HUES6 (cell line): ENCODE results near the gene CIB4.

ENCODE experiments used
- H3K27ac ChIP-seq: 2 replicates; pipeline ENCODE4 v1.7.0; 2013; ENCODE audit warnings: low read depth, mild to moderate bottlenecking, low read length, inconsistent platforms
- H3K27me3 ChIP-seq: 2 replicates; pipeline ENCODE4 v1.6.1; 2013; ENCODE audit warnings: low read length; ENCODE audit not compliant: control insufficient read depth, insufficient read depth
- H3K36me3 ChIP-seq: 2 replicates; pipeline ENCODE4 v1.6.1; 2013; ENCODE audit warnings: low read length; ENCODE audit not compliant: control insufficient read depth, insufficient read depth
- H3K4me1 ChIP-seq: 2 replicates; pipeline ENCODE4 v1.6.1; 2013; ENCODE audit warnings: low read length; ENCODE audit not compliant: control insufficient read depth, insufficient read depth
- H3K4me3 ChIP-seq: 2 replicates; pipeline ENCODE4 v1.5.1; 2013; ENCODE audit warnings: low read depth, low read length
- H3K9ac ChIP-seq: one replicate; pipeline ENCODE4 v1.6.1; 2013; ENCODE audit warnings: mild to moderate bottlenecking, low read length
- H3K9me3 ChIP-seq: 2 replicates; pipeline ENCODE4 v1.6.1; 2013; ENCODE audit warnings: low read depth, low read length; ENCODE audit not compliant: control insufficient read depth, insufficient read depth

The CIB4 gene

DNA sequence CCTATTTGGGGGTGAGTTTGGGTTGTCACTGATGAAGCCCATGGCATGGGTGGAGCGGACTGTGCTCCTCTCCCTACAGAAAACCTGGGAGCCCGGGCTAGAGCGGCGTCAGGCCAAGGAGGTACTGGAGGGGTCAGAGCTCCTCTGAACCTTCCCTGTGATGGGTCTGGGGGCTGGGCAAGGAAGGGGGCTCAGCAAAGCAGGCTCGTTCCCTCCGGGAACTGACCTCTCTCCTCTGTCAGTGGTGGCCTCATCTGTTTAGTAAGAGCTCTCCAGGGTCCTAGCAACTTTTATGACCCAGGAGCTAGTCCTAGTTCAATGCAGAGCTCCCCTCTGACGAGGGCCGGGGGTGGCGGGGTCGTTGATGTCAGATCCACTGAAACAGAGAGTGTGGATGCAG is 100.9 kb downstream of the CIB4 start:
- no peak overlapping the region for H3K27ac ChIP-seq
- peaks cover 17% of the 10 kb centered on the region for H3K4me1 ChIP-seq
- no peaks in the 10 kb centered on the region for H3K36me3 ChIP-seq
- no peaks in the 10 kb centered on the region for H3K27me3 ChIP-seq
- H3K9me3 ChIP-seq: no peaks in the 10 kb centered on the region
- no peak overlapping the region for H3K9ac ChIP-seq
- H3K4me3 ChIP-seq: no peak overlapping the region

DNA sequence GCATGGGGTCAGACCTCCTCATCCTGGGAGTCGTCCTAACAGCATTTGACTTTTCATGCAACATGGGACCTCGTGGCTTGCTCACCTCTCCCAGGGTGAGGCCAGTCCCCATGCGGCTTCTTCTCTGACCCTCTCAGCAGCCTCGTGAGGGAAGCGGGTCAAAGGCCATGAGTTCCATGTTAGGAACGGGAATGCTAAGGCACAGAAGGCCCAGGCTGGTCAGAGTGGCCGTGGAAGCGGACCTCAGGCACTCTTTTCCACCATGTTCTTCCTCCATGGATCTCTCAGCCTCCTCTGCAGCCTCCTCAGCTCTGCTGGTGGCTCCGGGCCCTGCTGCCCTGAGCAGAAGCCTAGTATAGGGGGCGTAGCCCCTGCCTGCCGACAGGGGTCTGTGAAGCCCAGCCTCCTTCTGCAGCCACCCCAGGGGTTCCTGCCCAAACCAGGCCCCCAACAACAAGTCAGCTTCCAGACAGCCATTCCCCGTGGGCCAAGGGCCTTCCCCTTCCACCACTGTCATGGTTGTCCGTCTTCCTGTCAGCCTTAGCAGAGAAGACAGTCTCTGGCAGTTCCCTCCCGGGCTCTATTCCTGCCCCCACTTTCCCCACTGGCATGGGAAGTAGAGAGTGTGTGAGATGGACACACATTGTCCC is 103.2 kb downstream of the CIB4 start:
- Histone ChIP-seq H3K27me3 (no peaks in the 10 kb centered on the region), H3K9me3 (no peaks in the 10 kb centered on the region), H3K36me3 (no peaks in the 10 kb centered on the region), H3K4me3 (no peak overlapping the region), H3K27ac (no peak overlapping the region), H3K4me1 (peaks cover 17% of the 10 kb centered on the region), H3K9ac (no peak overlapping the region)

DNA sequence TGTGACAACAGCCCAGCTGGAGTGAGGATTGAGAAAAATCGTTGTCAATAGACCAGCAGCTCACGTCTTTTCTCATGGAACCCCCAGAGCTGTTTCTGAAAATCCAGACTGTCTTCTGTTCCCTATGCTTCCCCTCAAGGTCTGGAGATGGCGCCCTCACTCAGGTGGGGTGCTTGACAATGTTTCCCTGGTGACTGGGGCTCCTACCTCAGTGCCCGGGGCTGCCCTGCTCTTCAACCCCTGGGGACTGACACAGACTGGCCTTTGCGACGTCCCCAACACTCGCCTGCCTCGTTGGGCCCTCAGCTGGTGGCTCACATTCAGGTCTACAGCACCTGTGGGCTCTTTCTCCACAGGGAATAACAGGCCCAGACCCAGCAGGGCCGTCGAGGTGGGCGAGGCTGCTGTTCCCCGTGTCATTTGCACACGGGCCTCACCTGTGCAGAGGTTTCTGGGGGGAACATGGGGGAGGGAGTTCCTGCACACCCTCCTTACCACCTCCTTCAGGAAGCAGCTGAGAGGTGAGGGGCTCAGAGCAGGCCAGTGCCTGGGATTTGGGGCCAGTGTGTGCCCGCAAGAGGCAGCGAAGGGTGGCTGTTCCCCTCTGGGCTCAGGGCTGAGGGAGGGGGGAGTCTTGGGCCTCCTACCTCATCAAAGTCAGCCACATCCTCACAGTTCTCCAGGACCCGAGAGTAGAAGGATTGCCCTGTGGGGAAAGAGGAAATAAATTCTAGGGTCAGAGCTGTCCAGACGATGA is 103.9 kb downstream of the CIB4 start:
- Histone ChIP-seq H3K36me3 (no peaks in the 10 kb centered on the region), H3K27me3 (no peaks in the 10 kb centered on the region), H3K4me3 (no peak overlapping the region), H3K4me1 (peaks cover 10% of the 10 kb centered on the region), H3K27ac (no peak overlapping the region), H3K9ac (no peak overlapping the region), H3K9me3 (no peaks in the 10 kb centered on the region)

DNA sequence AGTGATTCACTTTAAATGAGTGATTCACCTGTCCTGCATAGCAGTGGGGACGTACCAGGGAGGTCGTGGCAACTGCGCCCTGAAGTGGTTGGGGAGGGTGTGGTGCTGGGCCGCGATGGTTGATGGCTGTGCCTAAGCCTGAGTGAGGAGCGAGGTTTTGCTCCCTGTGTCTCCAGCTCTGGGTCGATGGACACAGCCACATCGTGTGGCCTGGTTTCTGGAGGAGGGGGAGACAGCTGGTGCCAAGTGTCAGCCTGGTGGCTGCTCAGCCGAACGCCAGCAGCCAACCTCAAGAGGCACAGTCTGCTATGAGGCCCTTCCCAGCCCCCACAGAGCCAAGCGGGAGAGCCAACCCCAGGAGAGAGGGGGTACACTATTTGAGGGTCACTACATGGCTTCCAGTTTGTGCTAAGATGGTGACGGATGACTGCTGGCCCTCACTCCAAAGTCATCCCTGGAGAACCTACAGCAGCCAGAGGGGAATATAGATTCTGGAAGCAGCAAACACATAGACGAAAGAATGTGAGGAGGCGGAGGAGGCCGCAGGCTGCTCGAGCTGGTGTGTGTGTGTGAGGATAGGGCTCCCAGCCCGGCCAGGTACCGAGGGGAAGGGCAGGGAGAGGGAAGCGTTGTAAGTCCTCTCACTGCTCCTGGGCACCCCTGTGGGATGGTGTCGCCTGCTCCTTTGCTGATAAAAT is 104.6 kb downstream of the CIB4 start:
- H3K4me3 ChIP-seq: no peak overlapping the region
- H3K27me3 ChIP-seq: no peaks in the 10 kb centered on the region
- H3K9me3 ChIP-seq: no peaks in the 10 kb centered on the region
- H3K36me3 ChIP-seq: no peaks in the 10 kb centered on the region
- H3K9ac ChIP-seq: no peak overlapping the region
- no peak overlapping the region for H3K27ac ChIP-seq
- H3K4me1 ChIP-seq: peaks cover 9% of the 10 kb centered on the region

DNA sequence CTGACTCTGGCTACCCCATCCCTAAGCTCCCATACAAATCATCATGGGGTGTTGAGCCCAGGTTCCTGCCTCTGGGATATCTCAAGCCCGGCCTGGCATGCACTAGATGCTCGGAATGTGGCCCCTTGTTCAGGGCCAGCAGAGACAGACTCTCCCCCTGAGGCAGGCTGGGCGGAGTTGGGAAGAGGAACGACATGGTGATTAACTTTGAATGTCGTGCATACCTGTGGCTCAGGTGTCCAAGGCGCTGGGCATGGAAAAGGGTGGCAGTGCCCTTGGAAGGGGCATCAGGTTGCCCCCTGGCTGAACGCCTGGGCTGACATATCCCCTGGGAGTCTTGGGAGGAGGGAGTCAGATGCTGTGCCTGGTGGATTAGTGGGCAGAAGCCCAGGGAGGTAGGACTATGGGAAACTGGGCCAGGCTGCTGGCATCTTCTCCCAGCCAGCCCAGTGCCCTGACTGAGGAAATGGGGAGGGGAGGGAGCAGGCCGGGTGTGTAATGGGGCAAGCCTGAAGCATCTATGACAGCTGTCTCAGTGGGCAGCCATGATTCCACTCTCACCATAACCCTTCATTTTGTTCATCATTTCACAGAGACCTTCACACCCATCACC is 105.4 kb downstream of the CIB4 start:
- H3K27ac ChIP-seq: no peak overlapping the region
- peaks cover 5% of the 10 kb centered on the region for H3K4me1 ChIP-seq
- H3K4me3 ChIP-seq: no peak overlapping the region
- no peaks in the 10 kb centered on the region for H3K27me3 ChIP-seq
- no peaks in the 10 kb centered on the region for H3K9me3 ChIP-seq
- no peaks in the 10 kb centered on the region for H3K36me3 ChIP-seq
- H3K9ac ChIP-seq: no peak overlapping the region

DNA sequence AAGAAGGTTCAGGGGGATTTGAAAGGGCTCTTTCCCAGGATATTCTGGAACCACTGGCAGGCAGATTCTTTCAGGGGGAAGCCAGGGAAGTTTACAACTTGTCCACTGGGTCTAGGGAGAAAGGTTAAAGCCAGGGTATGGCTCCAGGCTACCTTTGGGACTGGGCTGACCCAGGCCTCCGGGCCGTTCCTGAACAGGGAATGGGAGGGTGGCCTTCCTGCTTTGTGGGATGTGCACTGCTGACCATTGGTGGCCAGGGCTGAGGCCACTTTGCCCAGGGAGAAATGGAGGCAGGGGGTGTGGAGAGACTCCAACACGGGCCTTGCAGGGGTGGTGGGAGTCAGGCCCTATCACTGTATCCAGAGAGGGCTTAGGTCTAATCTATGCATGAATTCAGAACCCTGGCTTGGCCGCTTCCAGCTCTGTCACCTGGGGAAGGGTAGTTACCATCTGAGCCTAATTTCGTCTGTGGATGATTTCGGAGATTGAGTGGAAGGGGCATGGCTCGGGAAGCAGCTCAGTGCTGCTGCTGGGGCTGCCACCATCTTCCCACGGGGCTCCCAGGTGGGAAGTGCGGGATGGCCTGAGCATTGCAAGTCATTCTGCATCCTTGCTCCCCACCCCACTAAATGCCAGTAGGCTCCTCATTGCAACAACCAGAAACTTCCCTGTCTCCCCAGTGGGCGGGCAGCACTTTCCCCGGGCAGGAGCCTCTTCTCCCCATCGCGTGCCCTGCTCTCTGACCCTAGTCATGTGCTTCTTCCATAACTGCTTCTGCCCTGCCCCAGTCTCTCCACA is 106.1 kb downstream of the CIB4 start:
- Histone ChIP-seq H3K4me1 (peaks cover 3% of the 10 kb centered on the region; the same call in 1 of the 2 replicates), H3K27me3 (no peaks in the 10 kb centered on the region), H3K36me3 (no peaks in the 10 kb centered on the region), H3K9me3 (no peaks in the 10 kb centered on the region), H3K4me3 (no peak overlapping the region), H3K27ac (no peak overlapping the region), H3K9ac (no peak overlapping the region)

DNA sequence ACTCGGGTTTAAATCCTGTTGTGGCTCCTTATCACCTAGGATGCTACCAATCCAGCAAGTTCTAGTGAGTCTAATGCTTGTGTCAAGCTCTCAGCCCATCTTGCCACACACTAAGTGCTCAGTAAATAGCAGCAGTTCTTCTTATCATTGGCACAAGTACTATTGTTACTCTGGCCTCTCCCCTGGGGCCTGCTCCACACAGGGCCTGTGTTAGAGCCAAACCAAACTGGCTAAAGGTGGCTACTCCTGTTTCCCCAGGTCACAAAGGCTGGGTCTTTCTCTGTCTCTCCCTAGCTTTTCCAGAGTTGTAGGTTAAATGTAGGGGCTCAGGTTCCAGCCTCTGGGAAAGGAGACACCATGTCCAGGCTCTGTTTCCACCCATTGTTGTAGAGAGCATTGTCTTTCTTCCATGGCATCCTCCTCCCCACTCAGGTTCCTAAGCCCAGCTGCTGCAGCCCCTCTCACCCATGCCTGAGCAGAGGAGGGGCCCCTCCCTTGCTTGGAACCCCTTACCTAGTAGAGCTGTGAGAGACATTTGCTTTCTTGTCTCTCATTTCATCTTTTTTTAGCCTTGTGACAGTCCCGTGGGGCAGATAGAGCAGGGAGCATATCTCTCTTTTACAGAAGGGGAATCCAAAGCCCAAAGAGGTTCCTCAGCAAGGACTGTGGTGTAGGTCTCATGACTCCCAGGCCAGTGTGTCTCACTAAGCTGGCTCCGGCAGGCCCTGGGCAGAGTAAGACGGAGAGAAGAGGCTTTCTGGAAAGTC is 106.9 kb downstream of the CIB4 start:
- Histone ChIP-seq H3K4me1 (peaks cover 3% of the 10 kb centered on the region; the same call in 1 of the 2 replicates), H3K4me3 (no peak overlapping the region), H3K9ac (no peak overlapping the region), H3K27ac (no peak overlapping the region), H3K27me3 (no peaks in the 10 kb centered on the region), H3K36me3 (no peaks in the 10 kb centered on the region), H3K9me3 (no peaks in the 10 kb centered on the region)

DNA sequence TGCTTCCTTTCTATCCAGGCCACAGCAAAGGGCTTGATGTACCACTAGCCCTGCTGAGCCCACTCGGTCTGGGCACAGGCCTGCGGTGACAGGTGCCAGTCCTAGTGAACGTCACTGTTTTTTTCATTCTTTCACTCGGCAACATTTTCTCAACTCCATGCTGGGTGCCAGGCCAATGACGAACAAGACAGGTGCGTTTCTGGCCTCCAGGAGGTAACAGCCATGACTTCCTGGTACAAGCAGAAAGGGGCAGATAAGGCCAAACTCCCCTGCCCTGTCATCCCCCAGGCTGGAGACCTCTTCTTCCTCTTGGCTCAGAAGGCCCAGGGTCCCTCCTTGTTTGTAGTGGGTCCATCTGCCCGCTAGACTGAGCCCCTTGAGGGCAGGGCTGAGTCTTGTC is 107.5 kb downstream of the CIB4 start:
- Histone ChIP-seq H3K27ac (no peak overlapping the region), H3K36me3 (no peaks in the 10 kb centered on the region), H3K9me3 (no peaks in the 10 kb centered on the region), H3K4me1 (peaks cover 3% of the 10 kb centered on the region; the same call in 1 of the 2 replicates), H3K4me3 (no peak overlapping the region), H3K9ac (no peak overlapping the region), H3K27me3 (no peaks in the 10 kb centered on the region)

DNA sequence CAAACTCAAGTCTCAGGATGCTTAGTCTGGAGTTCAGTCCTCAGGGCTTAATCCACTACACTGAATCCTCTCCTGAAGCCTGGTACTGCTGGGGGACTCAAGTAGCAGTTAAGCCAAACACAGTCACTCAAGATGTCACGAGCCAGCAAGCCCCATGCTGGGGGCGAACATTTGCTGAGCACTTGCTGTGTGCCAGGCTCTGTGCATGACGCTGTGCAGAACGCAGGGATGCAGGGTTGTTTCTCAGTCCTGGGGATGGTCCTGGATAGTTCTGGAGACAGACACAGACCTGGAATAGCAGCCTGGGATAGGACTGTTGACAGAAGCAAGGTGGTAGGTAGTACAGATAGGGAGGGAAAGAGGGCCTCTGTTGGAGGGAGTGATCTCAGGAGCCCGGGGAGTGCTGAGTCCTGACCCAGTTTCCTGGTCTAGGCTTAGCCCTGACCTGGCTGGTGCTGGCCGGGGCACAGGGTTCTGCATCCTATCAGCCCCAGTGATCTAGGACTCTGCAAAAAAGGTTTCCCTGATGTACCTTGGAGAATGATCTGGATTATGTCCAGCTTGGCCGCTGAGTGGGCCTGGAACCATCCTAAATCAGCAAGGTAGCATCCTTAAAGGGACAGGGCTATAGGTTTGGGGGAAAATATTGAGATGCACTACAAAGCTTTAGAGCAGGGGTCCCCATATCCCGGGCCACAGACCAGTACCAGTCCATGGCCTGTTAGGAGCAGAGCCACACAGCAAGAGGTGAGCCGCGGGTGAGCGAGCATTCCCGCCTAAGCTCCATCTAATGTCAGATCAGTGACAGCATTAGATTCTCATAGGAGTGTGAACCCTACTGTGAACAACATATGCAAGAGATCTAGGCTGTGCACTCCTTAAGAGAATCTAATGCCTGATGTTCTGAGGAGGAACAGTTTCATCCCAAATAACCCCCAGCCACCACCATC is 108.6 kb downstream of the CIB4 start:
- H3K9ac ChIP-seq: no peak overlapping the region
- H3K27ac ChIP-seq: no peak overlapping the region
- no peaks in the 10 kb centered on the region for H3K36me3 ChIP-seq
- no peaks in the 10 kb centered on the region for H3K9me3 ChIP-seq
- peaks cover 3% of the 10 kb centered on the region; the same call in 1 of the 2 replicates for H3K4me1 ChIP-seq
- H3K27me3 ChIP-seq: no peaks in the 10 kb centered on the region
- H3K4me3 ChIP-seq: no peak overlapping the region
